ENCODE data around the gene PIEZO1.

- TF ChIP-seq CTCF (IDR thresholded peaks at IDR 0.05) (no peak), ZFX (IDR thresholded peaks at IDR 0.05; ENCODE audit: borderline replicate concordance) (no peak)
Measured at GRCh38 chr16:88798073-88798472, 13.1 kb upstream of the PIEZO1 start.

Measured in 22Rv1 (cell line).